GM12865 (cell line): ENCODE measurements around the gene RRBP1.

Source experiments
- DNase-seq: peaks from one replicate; pipeline ENCODE4 v3.0.0; 2010; ENCODE audit warnings: low read depth
- H3K4me3 ChIP-seq: 2 replicates; pipeline ENCODE4 v1.5.1; 2011; ENCODE audit warnings: mild to moderate bottlenecking, low read depth, low read length, control low read depth
- TF ChIP-seq, protein P1 (sequence below): IDR thresholded peaks from 2 replicates; pipeline ENCODE4 v1.5.1; 2011; ENCODE audit warnings: low read length, control low read depth, low read depth, inconsistent platforms; ENCODE audit not compliant: insufficient read depth; ENCODE audit errors: missing control alignments

Gene RRBP1

DNA sequence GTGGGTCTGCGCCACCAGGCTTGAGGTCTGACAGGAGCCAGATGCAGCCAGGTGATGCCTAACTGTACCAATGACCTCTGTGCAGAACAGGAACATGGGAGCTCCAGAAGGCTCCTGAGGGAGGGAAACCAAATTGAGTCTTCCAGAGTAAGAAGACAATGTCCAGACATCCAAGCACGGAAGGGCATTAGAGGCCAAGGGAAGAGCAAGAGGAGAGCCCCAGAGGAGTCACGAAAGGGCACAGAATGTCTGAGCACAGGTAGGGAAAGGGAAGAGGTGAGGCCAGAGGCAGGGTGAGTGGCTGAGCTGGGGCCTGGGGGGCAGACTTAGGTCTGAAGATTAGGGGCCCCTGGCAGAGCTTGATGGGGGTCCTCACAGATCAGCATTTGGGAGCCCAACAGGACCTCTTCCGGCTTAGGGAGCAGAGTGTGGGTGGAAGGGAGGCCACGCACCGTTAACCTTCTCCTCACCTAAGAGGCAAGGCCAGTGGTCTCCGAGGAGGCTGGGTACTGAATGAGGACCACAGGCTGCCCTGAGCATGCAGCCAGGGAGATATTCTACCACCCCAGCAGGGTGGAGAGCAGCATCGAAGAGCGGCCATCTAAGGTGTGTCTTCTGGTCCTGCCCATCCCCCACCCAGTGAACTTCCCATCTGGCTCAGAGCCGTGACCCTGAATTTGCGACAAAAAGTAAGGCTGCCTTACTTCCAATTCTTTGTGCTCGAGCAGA lies 41.7 kb downstream of the RRBP1 start:
- TF ChIP-seq, protein P1, sequence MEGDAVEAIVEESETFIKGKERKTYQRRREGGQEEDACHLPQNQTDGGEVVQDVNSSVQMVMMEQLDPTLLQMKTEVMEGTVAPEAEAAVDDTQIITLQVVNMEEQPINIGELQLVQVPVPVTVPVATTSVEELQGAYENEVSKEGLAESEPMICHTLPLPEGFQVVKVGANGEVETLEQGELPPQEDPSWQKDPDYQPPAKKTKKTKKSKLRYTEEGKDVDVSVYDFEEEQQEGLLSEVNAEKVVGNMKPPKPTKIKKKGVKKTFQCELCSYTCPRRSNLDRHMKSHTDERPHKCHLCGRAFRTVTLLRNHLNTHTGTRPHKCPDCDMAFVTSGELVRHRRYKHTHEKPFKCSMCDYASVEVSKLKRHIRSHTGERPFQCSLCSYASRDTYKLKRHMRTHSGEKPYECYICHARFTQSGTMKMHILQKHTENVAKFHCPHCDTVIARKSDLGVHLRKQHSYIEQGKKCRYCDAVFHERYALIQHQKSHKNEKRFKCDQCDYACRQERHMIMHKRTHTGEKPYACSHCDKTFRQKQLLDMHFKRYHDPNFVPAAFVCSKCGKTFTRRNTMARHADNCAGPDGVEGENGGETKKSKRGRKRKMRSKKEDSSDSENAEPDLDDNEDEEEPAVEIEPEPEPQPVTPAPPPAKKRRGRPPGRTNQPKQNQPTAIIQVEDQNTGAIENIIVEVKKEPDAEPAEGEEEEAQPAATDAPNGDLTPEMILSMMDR, result no peak
- no peak overlapping the region for H3K4me3 ChIP-seq
- DNase-seq, result no peak

DNA sequence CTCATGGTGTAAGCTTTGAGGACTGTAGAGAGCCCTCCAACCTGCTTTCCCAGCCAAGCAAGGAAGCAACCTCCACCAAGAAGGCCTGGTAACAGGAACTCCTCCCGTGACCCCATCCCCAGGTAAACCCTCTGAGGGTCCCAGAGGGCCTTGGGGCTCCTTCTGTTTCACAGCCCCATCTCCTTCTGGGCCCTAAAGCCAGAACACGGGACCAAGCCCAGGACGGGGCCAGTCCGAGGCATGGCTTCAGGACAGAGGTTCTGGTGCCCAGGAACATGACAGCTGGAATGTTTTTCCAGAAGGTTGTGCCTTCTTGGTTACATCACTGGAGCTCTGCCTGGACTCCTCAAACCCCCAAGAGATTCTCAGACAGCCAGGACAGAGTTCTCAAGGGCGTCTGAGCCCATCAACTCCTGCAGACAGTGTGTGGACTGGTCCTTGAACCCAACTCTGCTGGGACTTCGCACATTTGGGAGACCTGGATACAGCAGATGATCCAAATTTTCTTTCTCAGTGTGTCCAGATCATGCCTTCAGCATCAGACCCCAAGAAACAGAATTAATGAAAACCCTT lies 43.1 kb downstream of the RRBP1 start:
- TF ChIP-seq, protein P1, result no peak
- DNase-seq, result no peak
- no peak overlapping the region for H3K4me3 ChIP-seq

DNA sequence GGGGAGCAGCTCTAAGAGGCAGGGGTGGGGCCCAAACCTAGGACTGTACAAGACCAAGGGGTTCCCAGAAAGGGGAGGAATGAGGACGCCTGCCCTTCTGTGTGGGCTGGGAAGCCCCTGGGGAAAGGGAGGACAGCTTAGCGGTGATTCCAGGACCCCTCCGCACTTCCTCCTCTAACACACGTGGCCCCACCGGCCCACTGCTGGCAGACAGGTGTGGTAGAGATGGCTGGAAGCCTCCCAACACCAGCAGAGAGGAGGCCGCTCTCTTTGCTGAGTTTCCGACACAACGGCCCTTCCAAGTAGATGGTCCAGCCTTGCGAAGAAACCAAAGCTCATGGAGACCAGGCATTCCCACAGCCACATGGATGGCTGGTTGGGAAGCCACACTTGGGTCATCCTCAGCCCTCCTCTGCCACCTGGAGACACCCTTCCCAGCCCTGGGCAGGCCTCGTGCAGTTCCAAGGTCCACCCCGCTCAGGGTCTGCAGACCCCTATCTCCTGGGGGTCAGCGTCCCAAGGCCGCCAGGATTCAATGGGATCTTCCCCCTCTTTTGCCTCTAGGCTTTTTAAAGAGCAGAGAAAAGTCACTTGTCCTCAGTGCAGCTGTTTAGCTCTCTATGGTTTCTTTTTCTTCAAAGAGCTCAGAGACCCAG lies 43.9 kb downstream of the RRBP1 start:
- TF ChIP-seq, protein P1, result no peak
- no peak for DNase-seq
- no peak overlapping the region for H3K4me3 ChIP-seq

DNA sequence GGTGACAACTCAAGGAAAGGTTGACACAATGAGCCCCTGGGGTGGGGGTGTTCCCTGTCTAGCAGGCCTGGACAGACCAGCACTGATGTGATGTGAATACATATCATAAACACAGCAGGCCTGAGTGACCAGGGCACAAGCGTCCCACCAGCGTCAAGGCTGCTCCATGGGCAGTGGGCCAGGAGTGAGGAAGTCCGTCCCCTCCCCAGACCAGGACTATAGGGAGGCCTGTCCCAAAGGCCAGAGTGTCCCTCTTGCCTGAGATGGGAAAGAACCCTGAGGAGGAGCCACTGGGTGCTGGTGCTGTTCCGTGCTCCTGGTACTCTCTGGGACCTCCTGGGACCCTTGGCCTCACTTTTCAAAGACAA lies 44.6 kb downstream of the RRBP1 start:
- no peak for DNase-seq
- TF ChIP-seq, protein P1, result no peak
- no peak overlapping the region for H3K4me3 ChIP-seq

DNA sequence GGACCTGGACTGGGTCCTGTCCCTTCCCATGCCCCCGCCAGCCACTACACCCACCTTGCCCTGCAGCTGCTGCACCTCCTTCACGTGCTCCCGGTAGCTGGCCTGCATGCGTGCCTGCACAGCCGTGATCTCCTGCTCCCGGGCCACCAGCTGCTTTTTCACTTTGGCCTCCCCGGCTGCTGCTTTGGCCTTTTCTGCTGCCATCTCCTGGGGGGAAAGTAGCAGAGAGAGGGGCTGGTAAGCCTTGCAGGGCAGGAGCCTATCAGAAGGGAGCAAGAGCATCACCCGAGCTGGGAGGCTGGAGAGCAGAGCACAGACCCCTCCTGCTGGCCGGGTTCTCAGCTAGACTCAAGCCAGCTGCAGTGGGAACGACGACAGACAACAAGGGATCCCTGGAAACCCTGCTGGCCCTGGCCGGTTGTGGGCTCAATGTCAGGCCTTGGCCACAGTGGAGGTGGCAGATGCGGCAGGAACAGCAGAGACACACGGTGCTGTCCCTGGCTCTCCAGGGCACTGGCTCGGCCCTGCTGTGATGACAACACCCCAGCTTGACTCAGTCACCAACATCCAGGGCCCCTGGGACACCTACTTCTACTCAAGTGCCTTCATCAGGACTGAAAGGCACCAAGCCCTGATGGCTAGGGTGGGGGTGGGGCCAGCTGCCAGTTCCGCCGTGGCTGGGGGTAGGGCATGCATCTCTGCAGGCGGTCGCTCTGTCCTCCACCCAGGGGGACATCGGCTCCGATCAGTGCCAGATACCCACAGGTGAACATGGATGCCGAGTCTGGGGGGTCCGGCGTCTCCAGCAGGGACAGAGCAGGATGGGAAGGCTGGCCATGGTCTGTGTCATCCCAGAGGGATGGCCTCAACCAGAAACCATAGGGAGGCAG lies 45.3 kb downstream of the RRBP1 start:
- H3K4me3 ChIP-seq, result no peak overlapping the region
- no peak for DNase-seq
- TF ChIP-seq, protein P1, result no peak

DNA sequence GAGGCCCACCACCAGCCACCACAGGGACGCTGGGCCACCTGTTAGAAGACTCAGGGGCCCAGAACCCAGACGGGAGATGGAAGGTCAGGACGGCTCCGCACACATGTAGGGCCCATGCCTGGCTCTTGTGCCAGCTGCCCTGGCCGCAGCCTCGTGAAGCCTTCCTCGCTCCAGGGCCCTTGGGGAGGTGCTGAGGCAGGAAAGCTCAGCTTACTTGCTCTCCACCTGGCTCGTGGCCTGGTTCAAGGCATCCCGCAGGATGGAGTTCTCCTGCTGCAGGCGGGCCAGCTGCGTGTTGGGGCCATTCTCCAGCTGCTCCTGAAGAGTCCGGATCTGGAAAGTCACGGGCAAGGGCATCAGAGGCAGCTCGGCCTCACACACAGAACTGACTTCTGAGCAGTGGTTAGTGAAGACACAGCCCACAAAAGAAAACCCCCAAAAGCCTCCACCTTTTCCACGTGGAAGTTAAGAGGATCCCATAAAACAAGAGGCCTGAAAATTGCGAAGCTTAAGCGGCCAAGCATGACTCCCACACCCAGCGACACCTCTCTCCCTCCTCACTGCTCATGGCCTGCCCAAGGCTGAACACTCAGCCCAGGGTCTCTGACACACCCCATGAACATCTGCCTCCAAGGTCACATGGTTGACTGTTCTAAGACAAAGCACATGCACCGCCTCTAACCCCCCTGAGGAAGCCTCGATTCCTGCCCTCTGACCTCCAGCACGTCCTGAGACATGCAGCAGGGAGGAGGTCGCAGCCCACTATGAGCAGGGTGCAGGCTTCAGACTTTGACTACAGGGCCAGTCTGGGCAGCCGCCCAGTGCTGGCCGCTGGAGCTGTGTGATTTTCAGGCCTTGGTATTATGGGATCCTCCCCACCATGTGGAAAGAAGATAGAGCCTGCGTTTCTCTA lies 46.5 kb downstream of the RRBP1 start:
- no peak overlapping the region for H3K4me3 ChIP-seq
- TF ChIP-seq, protein P1, result no peak
- no peak for DNase-seq
